H9 (cell line): Measurements from ENCODE around the gene DOCK11. TPM values are rescaled to one million over a fixed set of nuclear protein-coding genes. Genes with fewer than 3 reads are reported as not detected.

Experiments
- DNase-seq: peaks from one replicate; pipeline ENCODE4 v3.0.0-alpha.2; 2017
- H2AFZ ChIP-seq: one replicate; pipeline ENCODE4 v1.6.1; 2013; ENCODE audit warnings: mild to moderate bottlenecking, low read length, control low read depth, moderate library complexity
- H2AK5ac ChIP-seq: 2 replicates; pipeline ENCODE4 v1.6.1; 2013; ENCODE audit warnings: low read length, control low read depth, mixed read lengths; ENCODE audit not compliant: insufficient read length
- H2BK120ac ChIP-seq: one replicate; pipeline ENCODE4 v1.6.1; 2013; ENCODE audit warnings: low read depth, mild to moderate bottlenecking, low read length, control low read depth, inconsistent platforms; ENCODE audit not compliant: poor library complexity, severe bottlenecking
- H2BK12ac ChIP-seq: 2 replicates; pipeline ENCODE4 v1.6.1; 2013; ENCODE audit warnings: low read length, control low read depth, mixed read lengths, low read depth; ENCODE audit not compliant: insufficient read length
- H2BK15ac ChIP-seq: 2 replicates; pipeline ENCODE4 v1.6.1; 2013; ENCODE audit warnings: low read depth, low read length, control low read depth
- H2BK20ac ChIP-seq: one replicate; pipeline ENCODE4 v1.6.1; 2013; ENCODE audit warnings: low read depth, mild to moderate bottlenecking, low read length, control low read depth, inconsistent platforms; ENCODE audit not compliant: poor library complexity, severe bottlenecking
- H2BK5ac ChIP-seq: 2 replicates; pipeline ENCODE4 v1.6.1; 2013; ENCODE audit warnings: low read length, control low read depth, mixed read lengths; ENCODE audit not compliant: insufficient read length
- H3K14ac ChIP-seq: 2 replicates; pipeline ENCODE4 v1.6.1; 2013; ENCODE audit warnings: low read length, control low read depth; ENCODE audit not compliant: insufficient read depth
- H3K18ac ChIP-seq: 2 replicates; pipeline ENCODE4 v1.6.1; 2013; ENCODE audit warnings: low read depth, mild to moderate bottlenecking, mixed read lengths, low read length, control low read depth; ENCODE audit not compliant: insufficient read length
- H3K23ac ChIP-seq: 2 replicates; pipeline ENCODE4 v1.6.1; 2013; ENCODE audit warnings: low read length, control low read depth, mixed read lengths, low read depth; ENCODE audit not compliant: insufficient read length
- H3K23me2 ChIP-seq: 2 replicates; pipeline ENCODE4 v1.6.1; 2013; ENCODE audit warnings: low read depth, mild to moderate bottlenecking, mixed read lengths, low read length, control low read depth; ENCODE audit not compliant: insufficient read length, poor library complexity, severe bottlenecking
- H3K27ac ChIP-seq: 2 replicates; pipeline ENCODE4 v1.5.1; 2013; ENCODE audit warnings: low read length, control low read depth, mixed read lengths, low read depth; ENCODE audit not compliant: insufficient read length
- H3K27me3 ChIP-seq: 2 replicates; pipeline ENCODE4 v1.6.1; 2013; ENCODE audit warnings: low read length, control low read depth, inconsistent platforms; ENCODE audit not compliant: insufficient read depth
- H3K4ac ChIP-seq: 2 replicates; pipeline ENCODE4 v1.6.1; 2013; ENCODE audit warnings: low read depth, mild to moderate bottlenecking, control low read depth, inconsistent platforms, low read length, moderate library complexity
- H3K4me1 ChIP-seq: 2 replicates; pipeline ENCODE4 v1.6.1; 2013; ENCODE audit warnings: low read length, control low read depth, inconsistent platforms; ENCODE audit not compliant: insufficient read depth
- H3K4me2 ChIP-seq: 2 replicates; pipeline ENCODE4 v1.6.1; 2013; ENCODE audit warnings: low read length, control low read depth, mixed read lengths; ENCODE audit not compliant: insufficient read length, insufficient read depth
- H3K56ac ChIP-seq: 2 replicates; pipeline ENCODE4 v1.6.1; 2013; ENCODE audit warnings: low read depth, mild to moderate bottlenecking, mixed read lengths, low read length, control low read depth; ENCODE audit not compliant: insufficient read length
- H3K79me1 ChIP-seq: 2 replicates; pipeline ENCODE4 v1.6.1; 2013; ENCODE audit warnings: low read depth, mild to moderate bottlenecking, moderate library complexity, low read length, control low read depth, inconsistent platforms; ENCODE audit not compliant: insufficient read depth, poor library complexity, severe bottlenecking
- H3K79me2 ChIP-seq: 2 replicates; pipeline ENCODE4 v1.6.1; 2013; ENCODE audit warnings: low read length, control low read depth, inconsistent platforms; ENCODE audit not compliant: insufficient read depth
- H3K9ac ChIP-seq: 2 replicates; pipeline ENCODE4 v1.6.1; 2013; ENCODE audit warnings: low read length, control low read depth, mixed read lengths; ENCODE audit not compliant: insufficient read length; ENCODE audit errors: extremely low read depth
- H3K9me3 ChIP-seq: one replicate; pipeline ENCODE4 v1.6.1; 2013; ENCODE audit warnings: low read depth, low read length, inconsistent platforms; ENCODE audit not compliant: control insufficient read depth
- H3T11ph ChIP-seq: one replicate; pipeline ENCODE4 v1.6.1; 2013; ENCODE audit warnings: mild to moderate bottlenecking, low read length, control low read depth, inconsistent platforms
- H4K20me1 ChIP-seq: one replicate; pipeline ENCODE4 v1.6.1; 2013; ENCODE audit not compliant: control insufficient read depth, insufficient read length, insufficient read depth
- H4K5ac ChIP-seq: 2 replicates; pipeline ENCODE4 v1.6.1; 2013; ENCODE audit warnings: low read depth, mild to moderate bottlenecking, mixed read lengths, low read length, control low read depth; ENCODE audit not compliant: insufficient read length
- H4K8ac ChIP-seq: replicated peaks from 2 replicates; pipeline ENCODE4 v1.6.1; 2013; ENCODE audit warnings: low read length, control low read depth, mixed read lengths, low read depth; ENCODE audit not compliant: insufficient read length
- H4K91ac ChIP-seq: 2 replicates; pipeline ENCODE4 v1.6.1; 2013; ENCODE audit warnings: low read depth, mild to moderate bottlenecking, moderate library complexity, mixed read lengths, low read length, control low read depth; ENCODE audit not compliant: insufficient read length
- H3K27ac Mint-ChIP-seq, 3 experiments: 2 replicates in 2 of 3; 3 replicates in 1 of 3; pipeline ENCODE4 v1.8.0; 2020 to 2021; ENCODE audit warnings: mixed read lengths in 3 of 3, mild to moderate bottlenecking in 1 of 3, moderate library complexity in 1 of 3
- H3K27me3 Mint-ChIP-seq: 2 replicates; pipeline ENCODE4 v1.8.0; 2021; ENCODE audit warnings: low read depth, mild to moderate bottlenecking, moderate library complexity, mixed read lengths
- H3K36me3 Mint-ChIP-seq, 3 experiments: 2 replicates in 2 of 3; 3 replicates in 1 of 3; pipeline ENCODE4 v1.8.0; 2020 to 2021; ENCODE audit warnings: low read depth in 3 of 3, mixed read lengths in 3 of 3; ENCODE audit not compliant: insufficient read depth in 1 of 3
- H3K4me1 Mint-ChIP-seq, 2 experiments: 2 replicates each; pipeline ENCODE4 v1.8.0; 2020; ENCODE audit warnings: mixed read lengths in 2 of 2
- H3K4me3 Mint-ChIP-seq, 2 experiments: 2 replicates in 1 of 2; 3 replicates in 1 of 2; pipeline ENCODE4 v1.8.0; 2020 to 2021; ENCODE audit warnings: mild to moderate bottlenecking in 2 of 2, mixed read lengths in 2 of 2, moderate library complexity in 1 of 2
- H3K9me3 Mint-ChIP-seq, 2 experiments: 2 replicates in 1 of 2; 3 replicates in 1 of 2; pipeline ENCODE4 v1.8.0; 2020; ENCODE audit warnings: mild to moderate bottlenecking in 2 of 2, mixed read lengths in 2 of 2, moderate library complexity in 1 of 2
- WGBS: extraction: QIAGEN DNeasy Blood & Tissue Kit; methylation state at CpG from one replicate; pipeline ENCODE4 v1.1.7; 2013; ENCODE audit warnings: missing lambda C conversion rate, low lambda C conversion rate, mixed read lengths; ENCODE audit not compliant: insufficient read length; ENCODE audit errors: extremely low coverage; 5-methylcytosine and 5-hydroxymethylcytosine counted together
- total RNA-seq: library from RNA; stranded (reverse); gene quantifications from 2 replicates; pipeline ENCODE4 v1.2.1, GENCODE V29; 2021
- TF ChIP-seq, protein P1 (sequence below): fragments of 200-600 bp; sonication (generic); conservative IDR thresholded peaks from 3 replicates; pipeline ENCODE4 v1.8.0; 2021; ENCODE audit warnings: antibody characterized with exemption, mild to moderate bottlenecking

DOCK11 gene
- total RNA-seq, 1 experiment from 2014 or later, result 6.2 TPM

DNA sequence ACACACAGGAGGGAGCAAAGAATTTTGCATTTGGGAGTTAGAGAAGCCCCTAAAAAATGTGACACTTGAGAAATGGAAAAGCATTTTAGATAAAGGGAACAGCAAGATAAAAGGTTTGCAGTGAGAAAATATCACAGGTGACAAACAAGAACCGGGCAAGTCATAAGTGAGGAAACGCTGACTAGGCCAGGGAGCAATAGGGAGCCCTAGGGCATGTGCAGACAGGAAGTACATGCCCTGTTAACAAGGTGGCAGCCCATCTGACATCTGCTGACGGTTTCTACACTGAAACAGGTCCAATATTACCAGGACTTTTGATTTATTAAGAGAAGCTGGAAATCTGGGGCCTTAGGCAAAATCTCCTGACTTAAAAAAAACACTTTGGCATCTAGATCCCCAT, 227.8 kb downstream of the DOCK11 start:
- no peaks in the 10 kb centered on the region; the same call in 1 of the 2 replicates for H3K4me1 ChIP-seq
- H3K79me2 ChIP-seq, result no peaks in the 10 kb centered on the region
- no peak overlapping the region for H2AFZ ChIP-seq
- TF ChIP-seq, protein P1, sequence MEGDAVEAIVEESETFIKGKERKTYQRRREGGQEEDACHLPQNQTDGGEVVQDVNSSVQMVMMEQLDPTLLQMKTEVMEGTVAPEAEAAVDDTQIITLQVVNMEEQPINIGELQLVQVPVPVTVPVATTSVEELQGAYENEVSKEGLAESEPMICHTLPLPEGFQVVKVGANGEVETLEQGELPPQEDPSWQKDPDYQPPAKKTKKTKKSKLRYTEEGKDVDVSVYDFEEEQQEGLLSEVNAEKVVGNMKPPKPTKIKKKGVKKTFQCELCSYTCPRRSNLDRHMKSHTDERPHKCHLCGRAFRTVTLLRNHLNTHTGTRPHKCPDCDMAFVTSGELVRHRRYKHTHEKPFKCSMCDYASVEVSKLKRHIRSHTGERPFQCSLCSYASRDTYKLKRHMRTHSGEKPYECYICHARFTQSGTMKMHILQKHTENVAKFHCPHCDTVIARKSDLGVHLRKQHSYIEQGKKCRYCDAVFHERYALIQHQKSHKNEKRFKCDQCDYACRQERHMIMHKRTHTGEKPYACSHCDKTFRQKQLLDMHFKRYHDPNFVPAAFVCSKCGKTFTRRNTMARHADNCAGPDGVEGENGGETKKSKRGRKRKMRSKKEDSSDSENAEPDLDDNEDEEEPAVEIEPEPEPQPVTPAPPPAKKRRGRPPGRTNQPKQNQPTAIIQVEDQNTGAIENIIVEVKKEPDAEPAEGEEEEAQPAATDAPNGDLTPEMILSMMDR, result no peak
- no peak overlapping the region for H3K14ac ChIP-seq
- no peak overlapping the region for H3K18ac ChIP-seq
- H2BK12ac ChIP-seq, result no peak overlapping the region
- H2BK20ac ChIP-seq, result no peak overlapping the region
- no peaks in the 10 kb centered on the region for H3K23me2 ChIP-seq
- peaks cover 0 to 9% (median 0%) of the 10 kb centered on the region in 3 experiments; a peak in 3 of 7 replicates for H3K36me3 Mint-ChIP-seq
- H3K9ac ChIP-seq, result no peak overlapping the region
- WGBS, result no CpG with 5 or more reads among the region's 3 CpGs
- no peak overlapping the region for H3K4ac ChIP-seq
- no peak overlapping the region for H4K5ac ChIP-seq
- no peak overlapping the region for H3K4me3 Mint-ChIP-seq
- H4K20me1 ChIP-seq, result no peaks in the 10 kb centered on the region
- H2BK120ac ChIP-seq, result no peak overlapping the region
- no peak overlapping the region for H3K4me2 ChIP-seq
- H3K27me3 ChIP-seq, result no peaks in the 10 kb centered on the region; the same call in 1 of the 2 replicates
- H3K9me3 Mint-ChIP-seq, result peaks cover 17 to 79% of the 10 kb centered on the region in 2 experiments
- H3K27ac ChIP-seq, result no peak overlapping the region
- no peak for DNase-seq
- no peak overlapping the region for H4K91ac ChIP-seq
- H3K9me3 ChIP-seq, result peaks cover 32% of the 10 kb centered on the region
- no peak overlapping the region for H3K23ac ChIP-seq
- H3T11ph ChIP-seq, result no peak overlapping the region
- peaks cover 22 to 35% of the 10 kb centered on the region in 2 experiments for H3K4me1 Mint-ChIP-seq
- no peak overlapping the region for H2AK5ac ChIP-seq
- peak overlapping the region in 1 of 3 experiments; percentile 41; a peak in 1 of 7 replicates for H3K27ac Mint-ChIP-seq
- no peak overlapping the region for H3K56ac ChIP-seq
- H4K8ac ChIP-seq, result no peak overlapping the region
- H2BK5ac ChIP-seq, result no peak overlapping the region
- H3K27me3 Mint-ChIP-seq, result peaks cover 12% of the 10 kb centered on the region
- no peaks in the 10 kb centered on the region for H3K79me1 ChIP-seq
- no peak overlapping the region for H2BK15ac ChIP-seq
